ENCODE measurements around the gene DNER.
"Not testable (repeated sequence)": the region's sequence is repeated elsewhere in the genome, so short reads cannot be mapped to it uniquely, and the experiment has no call there.

GRCh38 chr2:229614021-229614420 lies 100.3 kb downstream of the DNER start:
- not testable (repeated sequence) for TF ChIP-seq CTCF (IDR thresholded peaks at IDR 0.05; ENCODE audit: low read depth, low read length); POLR2A (IDR thresholded peaks at IDR 0.05; ENCODE audit: extremely low read depth, insufficient read length); MYC (IDR thresholded peaks at IDR 0.05; ENCODE audit: low read depth, low read length)

Data from NB4 (cell line).